IMR-90 (cell line): Measurements from ENCODE around the gene CKS1B. TPM values are rescaled to one million over a fixed set of nuclear protein-coding genes. Genes with fewer than 3 reads are reported as not detected.

Experiments used
- ATAC-seq: fragments of 200-7000 bp; cut with Tn5 transposase; 2 replicates; pipeline ENCODE4 v1.9.1; 2020; ENCODE audit warnings: low read depth, mild to moderate bottlenecking, moderate library complexity
- BruUV-seq: library from RNA; stranded (reverse); fragments of 400-500 nt; replicated peaks from 2 replicates; lab custom pipeline; 2021; lab: Mats Ljungman, UMichigan
- CTCF ChIA-PET: fragments of 300-600 bp; formaldehyde crosslinking; extraction: SDS; loops from one replicate; lab custom pipeline; 2021; ENCODE audit warnings: antibody characterized with exemption; lab: Yijun Ruan, JAX
- POLR2A ChIA-PET: fragments of 300-600 bp; sonication (Branson Sonifier 250); formaldehyde crosslinking; loops from one replicate; lab custom pipeline; 2022; ENCODE audit warnings: antibody characterized with exemption; ENCODE audit not compliant: unreplicated experiment; lab: Charles Lee
- DNase-seq: peaks from one replicate; pipeline ENCODE4 v3.0.0; 2013
- H2AFZ ChIP-seq: replicated peaks from 2 replicates; pipeline ENCODE3; 2013; ENCODE audit warnings: low read length, mild to moderate bottlenecking; ENCODE audit not compliant: poor library complexity
- H2AK5ac ChIP-seq: 2 replicates; pipeline ENCODE4 v1.6.1; 2013; ENCODE audit warnings: low read depth, low read length, inconsistent platforms
- H2AK9ac ChIP-seq: replicated peaks from 2 replicates; pipeline ENCODE3; 2013; ENCODE audit warnings: mild to moderate bottlenecking, low read depth, low read length, moderate library complexity; ENCODE audit not compliant: poor library complexity
- H2BK120ac ChIP-seq: 2 replicates; pipeline ENCODE4 v1.6.1; 2013; ENCODE audit warnings: low read depth, low read length, inconsistent platforms
- H2BK15ac ChIP-seq: 3 replicates; pipeline ENCODE4 v1.6.1; 2013; ENCODE audit warnings: low read depth, low read length, inconsistent platforms
- H2BK20ac ChIP-seq: 2 replicates; pipeline ENCODE4 v1.6.1; 2013; ENCODE audit warnings: low read depth, mild to moderate bottlenecking, inconsistent platforms, low read length, moderate library complexity
- H2BK5ac ChIP-seq: 2 replicates; pipeline ENCODE4 v1.6.1; 2013; ENCODE audit warnings: mild to moderate bottlenecking, low read depth, low read length, inconsistent platforms; ENCODE audit not compliant: poor library complexity, severe bottlenecking
- H3K14ac ChIP-seq: replicated peaks from 2 replicates; pipeline ENCODE4 v1.6.1; 2013; ENCODE audit warnings: low read depth, low read length, inconsistent platforms
- H3K18ac ChIP-seq: 2 replicates; pipeline ENCODE4 v1.6.1; 2013; ENCODE audit warnings: low read depth, low read length, control low read depth
- H3K23ac ChIP-seq: 2 replicates; pipeline ENCODE4 v1.6.1; 2013; ENCODE audit warnings: low read depth, low read length, inconsistent platforms
- H3K27ac ChIP-seq: 2 replicates; pipeline ENCODE4 v1.5.1; 2013; ENCODE audit warnings: mild to moderate bottlenecking, control low read depth, low read length; ENCODE audit not compliant: insufficient read depth
- H3K27me3 ChIP-seq: 2 replicates; pipeline ENCODE4 v1.6.1; 2013; ENCODE audit warnings: low read length; ENCODE audit not compliant: control insufficient read depth, insufficient read depth
- H3K36me3 ChIP-seq: 2 replicates; pipeline ENCODE4 v1.6.1; 2013; ENCODE audit warnings: low read length, mixed read lengths; ENCODE audit not compliant: control insufficient read depth, insufficient read depth
- H3K4ac ChIP-seq: 2 replicates; pipeline ENCODE4 v1.6.1; 2013; ENCODE audit warnings: low read depth, low read length, inconsistent platforms
- H3K4me1 ChIP-seq: 2 replicates; pipeline ENCODE4 v1.6.1; 2013; ENCODE audit warnings: low read length, mixed read lengths; ENCODE audit not compliant: control insufficient read depth, insufficient read depth
- H3K4me2 ChIP-seq: 2 replicates; pipeline ENCODE4 v1.6.1; 2013; ENCODE audit warnings: low read depth, mild to moderate bottlenecking, control low read depth, low read length, moderate library complexity
- H3K4me3 ChIP-seq: 2 replicates; pipeline ENCODE4 v1.5.1; 2013; ENCODE audit warnings: low read depth, mild to moderate bottlenecking, control low read depth, low read length, moderate library complexity; ENCODE audit not compliant: insufficient read depth
- H3K56ac ChIP-seq: 2 replicates; pipeline ENCODE4 v1.6.1; 2013; ENCODE audit warnings: low read length, inconsistent platforms; ENCODE audit not compliant: insufficient read depth; ENCODE audit errors: extremely low read depth
- H3K79me1 ChIP-seq, 2 experiments: 2 replicates each; pipeline ENCODE4 v1.6.1; 2013; ENCODE audit warnings: low read length in 2 of 2, inconsistent platforms in 1 of 2, low read depth in 1 of 2
- H3K9ac ChIP-seq: 2 replicates; pipeline ENCODE4 v1.6.1; 2013; ENCODE audit warnings: low read depth, low read length, control low read depth
- H3K9me1 ChIP-seq: 2 replicates; pipeline ENCODE4 v1.6.1; 2013; ENCODE audit warnings: low read length, inconsistent platforms; ENCODE audit not compliant: insufficient read depth
- H3K9me3 ChIP-seq: 2 replicates; pipeline ENCODE4 v1.6.1; 2013; ENCODE audit warnings: low read length; ENCODE audit not compliant: control insufficient read depth, insufficient read depth
- H4K20me1 ChIP-seq: 2 replicates; pipeline ENCODE4 v1.6.1; 2013; ENCODE audit warnings: low read length, inconsistent platforms; ENCODE audit not compliant: insufficient read depth
- H4K5ac ChIP-seq: 2 replicates; pipeline ENCODE4 v1.6.1; 2013; ENCODE audit warnings: mild to moderate bottlenecking, low read depth, low read length, control low read depth
- H4K8ac ChIP-seq, 2 experiments: 2 replicates each; pipeline ENCODE4 v1.6.1; 2013; ENCODE audit warnings: low read depth in 2 of 2, low read length in 2 of 2, control low read depth in 1 of 2, inconsistent platforms in 1 of 2
- H4K91ac ChIP-seq: 2 replicates; pipeline ENCODE4 v1.6.1; 2013; ENCODE audit warnings: low read depth, low read length, inconsistent platforms; ENCODE audit not compliant: insufficient read depth
- ELK1 ChIP-seq: fragments of 150-350 bp; IDR thresholded peaks from 2 replicates; pipeline ENCODE4 v1.6.1; 2016; ENCODE audit warnings: low read depth, mild to moderate bottlenecking, low read length, moderate library complexity, borderline replicate concordance
- FOS ChIP-seq: fragments of 150-350 bp; IDR thresholded peaks from 2 replicates; pipeline ENCODE4 v1.6.1; 2016; ENCODE audit warnings: low read depth, low read length
- MAZ ChIP-seq: IDR thresholded peaks from 2 replicates; pipeline ENCODE4 v1.6.1; 2012; ENCODE audit warnings: low read depth, mild to moderate bottlenecking, low read length, improper control_type of control experiment, moderate library complexity, borderline replicate concordance
- NFE2L2 ChIP-seq: fragments of 150-350 bp; IDR thresholded peaks from 2 replicates; pipeline ENCODE4 v1.6.1; 2016; ENCODE audit warnings: low read depth, mild to moderate bottlenecking, low read length
- POLR2A ChIP-seq: IDR thresholded peaks from 2 replicates; pipeline ENCODE4 v1.6.1; 2012; ENCODE audit warnings: mild to moderate bottlenecking, low read depth, low read length
- RAD21 ChIP-seq: IDR thresholded peaks from 2 replicates; pipeline ENCODE4 v1.6.1; 2012; ENCODE audit warnings: low read length, improper control_type of control experiment
- RCOR1 ChIP-seq: IDR thresholded peaks from 2 replicates; pipeline ENCODE4 v1.6.1; 2012; ENCODE audit warnings: mild to moderate bottlenecking, low read length, improper control_type of control experiment; ENCODE audit not compliant: insufficient replicate concordance
- USF2 ChIP-seq: fragments of 150-350 bp; IDR thresholded peaks from 2 replicates; pipeline ENCODE4 v1.6.1; 2017; ENCODE audit warnings: mild to moderate bottlenecking, antibody characterized with exemption, low read length, low read depth
- WGBS, 2 experiments: methylation state at CpG; one replicate each; pipeline versions ENCODE4 v1.1.5 to v1.1.7; 2013; ENCODE audit warnings: missing lambda C conversion rate in 2 of 2; ENCODE audit not compliant: insufficient read length in 1 of 2; ENCODE audit errors: extremely low coverage in 2 of 2; 5-methylcytosine and 5-hydroxymethylcytosine counted together
- dilution Hi-C: fragments of 300-500 bp; cut with HindIII; formaldehyde crosslinking; loops from one replicate; pipeline ENCODE4 v1.14.3; 2018; ENCODE audit warnings: low sequenced_read_pairs; ENCODE audit not compliant: unreplicated experiment
- in situ Hi-C: fragments of 300-500 bp; cut with MboI; formaldehyde crosslinking; loops from 3 replicates; pipeline ENCODE4 v1.14.3; 2019; ENCODE audit warnings: low sequenced_read_pairs, inconsistent platforms, mixed read lengths
- intact Hi-C: fragments of 100-400 bp; cut with micrococcal nuclease; formaldehyde crosslinking; loops from 2 replicates; pipeline ENCODE4 v1.10.0; 2022
- polyA plus RNA-seq, 3 experiments: library from polyadenylated mRNA; depleted of rRNA; stranded (reverse); fragments of >200 nt; gene quantifications; 2 replicates each; pipeline ENCODE4 v1.2.3, GENCODE V29; 2012; ENCODE audit warnings: low replicate concordance in 1 of 3
- total RNA-seq: library from RNA; depleted of rRNA; stranded (reverse); fragments of >200 nt; gene quantifications from 2 replicates; pipeline ENCODE4 v1.2.3, GENCODE V29; 2012

The CKS1B gene
- total and polyA plus RNA-seq, 2 of the 4 experiments (the other 2 are of a cell fraction) = 140 to 195 TPM

- Histone ChIP-seq H3K18ac (no peak overlapping the region), H3K56ac (no peak overlapping the region), H4K91ac (no peak overlapping the region), H3K36me3 (peaks cover 12% of the 10 kb centered on the region), H3K23ac (no peak overlapping the region), H3K9ac (no peak overlapping the region), H4K5ac (no peak overlapping the region), H3K4me1 (peaks cover 2% of the 10 kb centered on the region), H3K79me1 (peaks cover 0 to 8% of the 10 kb centered on the region in 2 experiments; a peak in 2 of 4 replicates), H3K4me3 (no peak overlapping the region), H2AK9ac (no peak overlapping the region), H4K8ac (no peak overlapping the region), H2AFZ (no peak overlapping the region), H2BK15ac (no peak overlapping the region), H3K4me2 (no peak overlapping the region), H2BK120ac (no peak overlapping the region), H4K20me1 (no peaks in the 10 kb centered on the region), H2BK20ac (no peak overlapping the region), H3K9me1 (peaks cover 9% of the 10 kb centered on the region; the same call in 1 of the 2 replicates), H3K27me3 (no peaks in the 10 kb centered on the region), H2BK5ac (no peak overlapping the region), H3K4ac (no peak overlapping the region), H3K27ac (no peak overlapping the region), H3K9me3 (no peaks in the 10 kb centered on the region), H2AK5ac (no peak overlapping the region), H3K14ac (no peak overlapping the region)
- in situ Hi-C loops (no loop called here), intact Hi-C loops (no loop called here), dilution Hi-C loops (no loop called here)
- DNase-seq = no peak
- WGBS, 2 experiments = 83% methylated on average over 2 of the region's 8 CpGs; no CpG with 5 or more reads in 1 of the 2 experiments
- ATAC-seq = no peak
- POLR2A ChIA-PET = no interaction called here
- TF ChIP-seq FOS = no peak
- no peak for TF ChIP-seq POLR2A
- TF ChIP-seq RCOR1 = no peak
- TF ChIP-seq ELK1 = no peak
- TF ChIP-seq NFE2L2 = no peak
- TF ChIP-seq MAZ = no peak
- TF ChIP-seq USF2 = no peak
- no peak for TF ChIP-seq RAD21
- no TSS peak for BruUV-seq
- CTCF ChIA-PET = no interaction called here
Observed at GRCh38 chr1:154940651-154941194, 33.8 kb upstream of the CKS1B start.
